LNCAP (cell line): ENCODE measurements around the gene HSD17B8.

Experiments used
- CTCF ChIP-seq: fragments of 450-650 bp; IDR thresholded peaks from 2 replicates; pipeline ENCODE4 v1.5.1; 2017; ENCODE audit warnings: mild to moderate bottlenecking

HSD17B8 gene

GRCh38 chr6:33208091-33208967, 3.9 kb downstream of the HSD17B8 start, which contains the start of gene RING1:
Gene RING1, plus strand, starts transcription at chr6:33208500. Its CDS starts 323 bp downstream, at chr6:33208823.
- TF ChIP-seq CTCF: no peak

- no peak for TF ChIP-seq CTCF
Measured at GRCh38 chr6:33209856-33210255, 5.4 kb downstream of the HSD17B8 start.

- no peak for TF ChIP-seq CTCF
Measured at GRCh38 chr6:33211136-33211535, 6.7 kb downstream of the HSD17B8 start.

GRCh38 chr6:33211666-33212422, 7.4 kb downstream of the HSD17B8 start:
- no peak for TF ChIP-seq CTCF

GRCh38 chr6:33212857-33213165, 8.4 kb downstream of the HSD17B8 start:
- TF ChIP-seq CTCF: no peak

GRCh38 chr6:33213166-33213988, 8.9 kb downstream of the HSD17B8 start:
- no peak for TF ChIP-seq CTCF

GRCh38 chr6:33213989-33214335, 9.5 kb downstream of the HSD17B8 start:
- TF ChIP-seq CTCF: no peak
